K562 treated with DMSO at 1 percent for 24 hours (cell line): ENCODE measurements around the gene ABLIM3. TPM values are rescaled to one million over a fixed set of nuclear protein-coding genes. Genes with fewer than 3 reads are reported as not detected.

ENCODE experiments used
- total RNA-seq: library from RNA; unstranded; fragments of 300-600 nt; gene quantifications from 2 replicates; pipeline ENCODE4 v1.2.3, GENCODE V29; 2022; ENCODE audit warnings: low read depth; ENCODE audit not compliant: insufficient read depth

Gene ABLIM3
- 0.63 and 0.68 TPM in 2 replicates for total RNA-seq

GRCh38 chr5:149141224-149141956 lies at the start of gene ABLIM3:
Gene ABLIM3 (plus strand): TSS chr5:149141493. CDS start chr5:149142096, 603 bp downstream.

DNA sequence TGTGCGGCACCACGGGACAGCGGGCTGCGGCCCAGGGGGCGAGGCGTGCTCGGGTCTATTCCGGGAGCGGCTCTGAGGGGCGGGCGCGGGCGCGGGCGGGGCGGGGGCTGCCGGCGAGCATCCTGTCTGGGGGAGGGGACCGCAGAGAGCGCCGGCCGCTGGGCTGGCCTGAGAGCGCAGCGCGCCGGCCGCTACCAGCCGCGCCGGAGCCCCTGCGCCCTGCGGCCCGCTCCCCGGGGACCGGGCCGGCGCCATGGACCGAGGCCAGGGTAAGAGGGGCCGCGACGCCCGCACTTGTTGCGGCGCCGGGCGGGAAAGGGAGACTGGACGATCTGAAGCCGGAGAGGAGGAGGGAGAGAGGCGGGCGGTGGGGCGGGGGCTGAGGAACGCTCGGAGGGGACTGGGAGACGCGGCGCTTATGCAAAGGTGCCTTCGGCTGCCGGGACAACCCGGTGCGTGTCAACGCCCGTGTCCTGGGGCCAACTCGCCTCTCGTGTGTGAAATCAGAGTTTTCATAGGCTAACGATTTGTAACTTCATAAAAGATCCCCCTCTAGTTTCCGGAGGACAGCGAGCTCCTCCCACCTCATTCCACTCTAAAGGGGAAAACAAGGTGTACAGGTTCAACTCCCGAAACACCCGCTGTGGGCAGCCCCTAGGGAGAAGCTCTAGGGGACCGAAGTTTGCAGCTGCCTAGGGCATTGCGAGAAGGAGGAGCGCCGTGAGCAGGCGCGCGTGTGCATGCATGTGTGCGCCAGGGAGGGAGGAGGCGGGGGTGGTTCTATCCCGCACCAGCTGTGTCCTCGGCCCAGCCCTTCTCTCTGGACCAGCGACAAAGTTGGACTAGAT lies 130.6 kb downstream of the ABLIM3 start, which contains the start of gene AFAP1L1:
TSS of gene AFAP1L1 (plus strand) at position 144 of the 848 bp plus-strand sequence. CDS start at position 254, 110 bp downstream.

Other genes starting within 250 kb of the ABLIM3 start
- gene SH3TC2, start 78.4 kb upstream of the ABLIM3 start, total RNA-seq, result 0.72 and 1.7 TPM in 2 replicates
- gene AFAP1L1, start 130.4 kb downstream of the ABLIM3 start, total RNA-seq, result not detected in 2 replicates
- 5.4 and 6.8 TPM in 2 replicates for gene GRPEL2, start 204.0 kb downstream of the ABLIM3 start, total RNA-seq
- 10.1 and 11.1 TPM in 2 replicates for gene PCYOX1L, start 216.6 kb downstream of the ABLIM3 start, total RNA-seq
- gene IL17B, start 237.8 kb downstream of the ABLIM3 start, total RNA-seq, result 2.0 and 3.3 TPM in 2 replicates